Ovary (tissue), 3 donors: Measurements from ENCODE around the gene PRPF8.

ENCODE experiments used
- EP300 ChIP-seq: sonication (generic); formaldehyde crosslinking; IDR thresholded peaks from one replicate; pipeline ENCODE4 v1.6.1; 2017; ENCODE audit warnings: antibody characterized with exemption
- TF ChIP-seq, protein P1 (sequence below), 3 donors: fragments of 450-650 bp in 2 of 3; fragments of 200-600 bp in 1 of 3; IDR thresholded peaks; one replicate each; pipeline versions ENCODE4 v1.5.1 to v1.8.0; 2016 to 2022; ENCODE audit warnings: antibody characterized with exemption in 3 of 3, mild to moderate bottlenecking in 1 of 3
- donor health status: DM: no; HTN: no; CAD: no.

DNA sequence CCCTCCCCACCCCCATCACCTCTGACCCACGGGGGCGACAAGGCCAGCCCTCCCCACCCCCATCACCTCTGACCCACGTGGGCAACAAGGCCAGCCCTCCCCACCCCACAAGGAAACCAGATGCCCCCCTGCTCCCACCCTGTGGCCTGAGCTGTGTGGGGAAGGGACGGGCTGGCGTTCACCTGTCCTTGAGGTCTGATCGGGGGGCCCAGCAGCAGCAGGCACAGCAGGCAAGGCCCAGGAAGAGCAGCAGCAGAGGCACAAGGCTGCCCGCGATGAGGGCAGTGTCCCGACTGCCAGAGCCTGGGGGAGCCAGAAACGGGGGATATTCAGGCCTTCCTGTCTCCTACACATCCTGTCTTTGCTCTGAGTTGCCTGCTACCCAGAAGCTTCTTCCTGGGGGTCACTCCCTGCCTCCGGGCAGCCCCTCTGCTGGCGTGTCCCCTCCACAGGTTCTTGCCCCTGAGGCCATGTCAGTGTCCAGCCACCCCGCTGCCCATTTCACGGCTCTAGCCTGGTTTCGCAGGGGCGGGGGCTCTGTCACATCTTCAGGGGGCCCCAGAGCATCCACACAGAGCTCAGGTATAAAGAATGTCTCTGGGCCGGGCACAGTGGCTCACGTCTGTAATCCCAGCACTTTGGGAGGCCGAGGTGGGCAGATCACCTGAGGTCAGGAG is 45.9 kb downstream of the PRPF8 start:
- TF ChIP-seq, protein P1, sequence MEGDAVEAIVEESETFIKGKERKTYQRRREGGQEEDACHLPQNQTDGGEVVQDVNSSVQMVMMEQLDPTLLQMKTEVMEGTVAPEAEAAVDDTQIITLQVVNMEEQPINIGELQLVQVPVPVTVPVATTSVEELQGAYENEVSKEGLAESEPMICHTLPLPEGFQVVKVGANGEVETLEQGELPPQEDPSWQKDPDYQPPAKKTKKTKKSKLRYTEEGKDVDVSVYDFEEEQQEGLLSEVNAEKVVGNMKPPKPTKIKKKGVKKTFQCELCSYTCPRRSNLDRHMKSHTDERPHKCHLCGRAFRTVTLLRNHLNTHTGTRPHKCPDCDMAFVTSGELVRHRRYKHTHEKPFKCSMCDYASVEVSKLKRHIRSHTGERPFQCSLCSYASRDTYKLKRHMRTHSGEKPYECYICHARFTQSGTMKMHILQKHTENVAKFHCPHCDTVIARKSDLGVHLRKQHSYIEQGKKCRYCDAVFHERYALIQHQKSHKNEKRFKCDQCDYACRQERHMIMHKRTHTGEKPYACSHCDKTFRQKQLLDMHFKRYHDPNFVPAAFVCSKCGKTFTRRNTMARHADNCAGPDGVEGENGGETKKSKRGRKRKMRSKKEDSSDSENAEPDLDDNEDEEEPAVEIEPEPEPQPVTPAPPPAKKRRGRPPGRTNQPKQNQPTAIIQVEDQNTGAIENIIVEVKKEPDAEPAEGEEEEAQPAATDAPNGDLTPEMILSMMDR (IDR thresholded peaks at IDR 0.05), result no peak
- TF ChIP-seq EP300, result no peak
